Chondrocyte (in vitro differentiated cells): ENCODE measurements around the gene EXD3. TPM values are rescaled to one million over a fixed set of nuclear protein-coding genes. Genes with fewer than 3 reads are reported as not detected.

Experiments used
- DNase-seq: peaks from one replicate; pipeline ENCODE4 v3.0.0; 2021; ENCODE audit warnings: mixed read lengths, low spot score
- H3K27ac Mint-ChIP-seq: one replicate; pipeline ENCODE4 v1.8.0; 2021; ENCODE audit warnings: mild to moderate bottlenecking, moderate library complexity, mixed read lengths; ENCODE audit not compliant: unreplicated experiment
- H3K27me3 Mint-ChIP-seq: 2 replicates; pipeline ENCODE4 v1.8.0; 2021; ENCODE audit warnings: low read depth, mixed read lengths
- H3K36me3 Mint-ChIP-seq: 2 replicates; pipeline ENCODE4 v1.8.0; 2021; ENCODE audit warnings: low read depth, mixed read lengths
- H3K4me1 Mint-ChIP-seq: 2 replicates; pipeline ENCODE4 v1.8.0; 2021; ENCODE audit warnings: low read depth, mild to moderate bottlenecking, mixed read lengths
- H3K4me3 Mint-ChIP-seq: one replicate; pipeline ENCODE4 v1.8.0; 2021; ENCODE audit warnings: mild to moderate bottlenecking, moderate library complexity, mixed read lengths; ENCODE audit not compliant: unreplicated experiment
- H3K9me3 Mint-ChIP-seq: 2 replicates; pipeline ENCODE4 v1.8.0; 2021; ENCODE audit warnings: low read depth, mixed read lengths
- CTCF ChIP-seq: fragments of 200-600 bp; sonication (generic); IDR thresholded peaks from 2 replicates; pipeline ENCODE4 v1.5.0; 2021; ENCODE audit warnings: antibody characterized with exemption, mild to moderate bottlenecking, moderate library complexity
- total RNA-seq: library from RNA; stranded (reverse); gene quantifications from 3 replicates; pipeline ENCODE4 v1.2.1, GENCODE V29; 2021

The EXD3 gene
- total RNA-seq, 1 donor from 2014 or later: 11.6 TPM

GRCh38 chr9:137323531-137324331 is 99.2 kb downstream of the EXD3 start:
- no peak for TF ChIP-seq CTCF
- no peak for DNase-seq
- no peak overlapping the region for H3K27ac Mint-ChIP-seq
- H3K4me3 Mint-ChIP-seq: no peak overlapping the region
- H3K27me3 Mint-ChIP-seq: no peaks in the 10 kb centered on the region
- H3K4me1 Mint-ChIP-seq: peaks cover 6% of the 10 kb centered on the region
- H3K9me3 Mint-ChIP-seq: no peaks in the 10 kb centered on the region
- peaks cover 2% of the 10 kb centered on the region for H3K36me3 Mint-ChIP-seq

GRCh38 chr9:137321726-137322361 is 101.1 kb downstream of the EXD3 start:
- TF ChIP-seq CTCF: no peak
- H3K4me3 Mint-ChIP-seq: no peak overlapping the region
- no peaks in the 10 kb centered on the region for H3K27me3 Mint-ChIP-seq
- H3K36me3 Mint-ChIP-seq: peaks cover 2% of the 10 kb centered on the region
- H3K4me1 Mint-ChIP-seq: peaks cover 7% of the 10 kb centered on the region
- H3K27ac Mint-ChIP-seq: no peak overlapping the region
- H3K9me3 Mint-ChIP-seq: no peaks in the 10 kb centered on the region
- DNase-seq: no peak

- peaks cover 2% of the 10 kb centered on the region for H3K36me3 Mint-ChIP-seq
- no peak for DNase-seq
- peaks cover 7% of the 10 kb centered on the region for H3K4me1 Mint-ChIP-seq
- no peaks in the 10 kb centered on the region for H3K27me3 Mint-ChIP-seq
- H3K27ac Mint-ChIP-seq: no peak overlapping the region
- TF ChIP-seq CTCF: no peak
- no peak overlapping the region for H3K4me3 Mint-ChIP-seq
- H3K9me3 Mint-ChIP-seq: no peaks in the 10 kb centered on the region
Measured at GRCh38 chr9:137320555-137321384, 102.2 kb downstream of the EXD3 start.

GRCh38 chr9:137319739-137320551 is 103.0 kb downstream of the EXD3 start:
- no peak for DNase-seq
- no peaks in the 10 kb centered on the region for H3K9me3 Mint-ChIP-seq

More at GRCh38 chr9:137319739-137320551, 103.0 kb downstream of the EXD3 start:
- no peaks in the 10 kb centered on the region for H3K36me3 Mint-ChIP-seq
- H3K4me1 Mint-ChIP-seq: peaks cover 7% of the 10 kb centered on the region
- no peak overlapping the region for H3K27ac Mint-ChIP-seq
- TF ChIP-seq CTCF: no peak
- H3K4me3 Mint-ChIP-seq: no peak overlapping the region
- H3K27me3 Mint-ChIP-seq: no peaks in the 10 kb centered on the region
